ENCODE results near the gene USHBP1. TPM values are rescaled to one million over a fixed set of nuclear protein-coding genes. Genes with fewer than 3 reads are reported as not detected.

Gene USHBP1
- total and polyA plus RNA-seq, 2 of the 13 experiments (the other 11 are each of a cell fraction or from before 2014, with no cell fraction given): 0.15 to 1.5 TPM

- TF ChIP-seq, protein P1, sequence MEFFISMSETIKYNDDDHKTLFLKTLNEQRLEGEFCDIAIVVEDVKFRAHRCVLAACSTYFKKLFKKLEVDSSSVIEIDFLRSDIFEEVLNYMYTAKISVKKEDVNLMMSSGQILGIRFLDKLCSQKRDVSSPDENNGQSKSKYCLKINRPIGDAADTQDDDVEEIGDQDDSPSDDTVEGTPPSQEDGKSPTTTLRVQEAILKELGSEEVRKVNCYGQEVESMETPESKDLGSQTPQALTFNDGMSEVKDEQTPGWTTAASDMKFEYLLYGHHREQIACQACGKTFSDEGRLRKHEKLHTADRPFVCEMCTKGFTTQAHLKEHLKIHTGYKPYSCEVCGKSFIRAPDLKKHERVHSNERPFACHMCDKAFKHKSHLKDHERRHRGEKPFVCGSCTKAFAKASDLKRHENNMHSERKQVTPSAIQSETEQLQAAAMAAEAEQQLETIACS (CRISPR knock-in tag; IDR thresholded peaks at IDR 0.05): no peak
- no peak for TF ChIP-seq RFXAP (CRISPR knock-in tag; IDR thresholded peaks at IDR 0.05; ENCODE audit: borderline replicate concordance)
- TF ChIP-seq ZIK1 (CRISPR knock-in tag; IDR thresholded peaks at IDR 0.05; ENCODE audit: borderline replicate concordance, low read depth): no peak
- TF ChIP-seq, protein P2, sequence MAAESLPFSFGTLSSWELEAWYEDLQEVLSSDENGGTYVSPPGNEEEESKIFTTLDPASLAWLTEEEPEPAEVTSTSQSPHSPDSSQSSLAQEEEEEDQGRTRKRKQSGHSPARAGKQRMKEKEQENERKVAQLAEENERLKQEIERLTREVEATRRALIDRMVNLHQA (CRISPR knock-in tag; IDR thresholded peaks at IDR 0.05): no peak
- no peak for TF ChIP-seq ZNF10 (CRISPR knock-in tag; IDR thresholded peaks at IDR 0.05; ENCODE audit: borderline replicate concordance, low read depth)
- TF ChIP-seq, protein P3, sequence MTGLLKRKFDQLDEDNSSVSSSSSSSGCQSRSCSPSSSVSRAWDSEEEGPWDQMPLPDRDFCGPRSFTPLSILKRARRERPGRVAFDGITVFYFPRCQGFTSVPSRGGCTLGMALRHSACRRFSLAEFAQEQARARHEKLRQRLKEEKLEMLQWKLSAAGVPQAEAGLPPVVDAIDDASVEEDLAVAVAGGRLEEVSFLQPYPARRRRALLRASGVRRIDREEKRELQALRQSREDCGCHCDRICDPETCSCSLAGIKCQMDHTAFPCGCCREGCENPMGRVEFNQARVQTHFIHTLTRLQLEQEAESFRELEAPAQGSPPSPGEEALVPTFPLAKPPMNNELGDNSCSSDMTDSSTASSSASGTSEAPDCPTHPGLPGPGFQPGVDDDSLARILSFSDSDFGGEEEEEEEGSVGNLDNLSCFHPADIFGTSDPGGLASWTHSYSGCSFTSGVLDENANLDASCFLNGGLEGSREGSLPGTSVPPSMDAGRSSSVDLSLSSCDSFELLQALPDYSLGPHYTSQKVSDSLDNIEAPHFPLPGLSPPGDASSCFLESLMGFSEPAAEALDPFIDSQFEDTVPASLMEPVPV (CRISPR knock-in tag; IDR thresholded peaks at IDR 0.05): no peak
- TF ChIP-seq, protein P4, sequence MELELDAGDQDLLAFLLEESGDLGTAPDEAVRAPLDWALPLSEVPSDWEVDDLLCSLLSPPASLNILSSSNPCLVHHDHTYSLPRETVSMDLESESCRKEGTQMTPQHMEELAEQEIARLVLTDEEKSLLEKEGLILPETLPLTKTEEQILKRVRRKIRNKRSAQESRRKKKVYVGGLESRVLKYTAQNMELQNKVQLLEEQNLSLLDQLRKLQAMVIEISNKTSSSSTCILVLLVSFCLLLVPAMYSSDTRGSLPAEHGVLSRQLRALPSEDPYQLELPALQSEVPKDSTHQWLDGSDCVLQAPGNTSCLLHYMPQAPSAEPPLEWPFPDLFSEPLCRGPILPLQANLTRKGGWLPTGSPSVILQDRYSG (CRISPR knock-in tag; IDR thresholded peaks at IDR 0.05): no peak
- no peak for TF ChIP-seq RORA (CRISPR knock-in tag; IDR thresholded peaks at IDR 0.05)
- TF ChIP-seq JUNB (CRISPR knock-in tag; IDR thresholded peaks at IDR 0.05; ENCODE audit: borderline replicate concordance): no peak
- TF ChIP-seq PAX8 (CRISPR knock-in tag; IDR thresholded peaks at IDR 0.05; ENCODE audit: borderline replicate concordance): no peak
- no peak for TF ChIP-seq NCOA2 (CRISPR knock-in tag; IDR thresholded peaks at IDR 0.05)
- 0 out of 2 replicates have a peak, but pooled peaks have one; percentile 51 for TF ChIP-seq ZNF232 (CRISPR knock-in tag; IDR thresholded peaks at IDR 0.05; ENCODE audit: borderline replicate concordance)
- TF ChIP-seq TGIF2 (CRISPR knock-in tag; IDR thresholded peaks at IDR 0.05): no peak
- TF ChIP-seq, protein P5, sequence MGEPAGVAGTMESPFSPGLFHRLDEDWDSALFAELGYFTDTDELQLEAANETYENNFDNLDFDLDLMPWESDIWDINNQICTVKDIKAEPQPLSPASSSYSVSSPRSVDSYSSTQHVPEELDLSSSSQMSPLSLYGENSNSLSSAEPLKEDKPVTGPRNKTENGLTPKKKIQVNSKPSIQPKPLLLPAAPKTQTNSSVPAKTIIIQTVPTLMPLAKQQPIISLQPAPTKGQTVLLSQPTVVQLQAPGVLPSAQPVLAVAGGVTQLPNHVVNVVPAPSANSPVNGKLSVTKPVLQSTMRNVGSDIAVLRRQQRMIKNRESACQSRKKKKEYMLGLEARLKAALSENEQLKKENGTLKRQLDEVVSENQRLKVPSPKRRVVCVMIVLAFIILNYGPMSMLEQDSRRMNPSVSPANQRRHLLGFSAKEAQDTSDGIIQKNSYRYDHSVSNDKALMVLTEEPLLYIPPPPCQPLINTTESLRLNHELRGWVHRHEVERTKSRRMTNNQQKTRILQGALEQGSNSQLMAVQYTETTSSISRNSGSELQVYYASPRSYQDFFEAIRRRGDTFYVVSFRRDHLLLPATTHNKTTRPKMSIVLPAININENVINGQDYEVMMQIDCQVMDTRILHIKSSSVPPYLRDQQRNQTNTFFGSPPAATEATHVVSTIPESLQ (CRISPR knock-in tag; conservative IDR thresholded peaks at IDR 0.05): no peak
- 0 out of 2 replicates have a peak, but pooled peaks have one; percentile 3 for TF ChIP-seq FOSL2 (CRISPR knock-in tag; IDR thresholded peaks at IDR 0.05)
- no peak for TF ChIP-seq MTF2 (CRISPR knock-in tag; IDR thresholded peaks at IDR 0.05; ENCODE audit: borderline replicate concordance)
- TF ChIP-seq TSC22D2 (CRISPR knock-in tag; IDR thresholded peaks at IDR 0.05; ENCODE audit: borderline replicate concordance): no peak
- TF ChIP-seq SMARCE1 (IDR thresholded peaks at IDR 0.05; ENCODE audit: borderline replicate concordance): no peak
- TF ChIP-seq ZNF446 (CRISPR knock-in tag; IDR thresholded peaks at IDR 0.05): no peak
- peak; percentile 32; the same call in 1 of the 2 replicates for TF ChIP-seq POLR2AphosphoS5 (IDR thresholded peaks at IDR 0.05; ENCODE audit: low read depth, low read length)
- TF ChIP-seq ZNF546 (CRISPR knock-in tag; conservative IDR thresholded peaks at IDR 0.05): 0 out of 2 replicates have a peak, but pooled peaks have one; percentile 55
- TF ChIP-seq, protein P6, sequence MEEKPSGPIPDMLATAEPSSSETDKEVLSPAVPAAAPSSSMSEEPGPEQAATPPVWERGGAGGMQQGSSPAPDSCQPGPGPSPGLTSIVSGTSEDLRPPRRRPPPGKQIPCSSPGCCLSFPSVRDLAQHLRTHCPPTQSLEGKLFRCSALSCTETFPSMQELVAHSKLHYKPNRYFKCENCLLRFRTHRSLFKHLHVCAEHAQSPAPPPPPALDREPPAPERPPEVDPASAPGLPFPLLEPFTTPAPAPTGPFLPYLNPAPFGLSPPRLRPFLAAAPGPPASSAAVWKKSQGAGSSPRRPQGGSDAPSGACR (CRISPR knock-in tag; IDR thresholded peaks at IDR 0.05): 0 out of 2 replicates have a peak, but pooled peaks have one; percentile 42
These were observed 38.8 kb upstream of the USHBP1 start, which contains the start of gene ABHD8 (continued) for GRCh38 chr19:17303167-17303939.

All from HepG2 (cell line).